Immature natural killer cell (primary cell): ENCODE data around the gene C9orf40. TPM values are rescaled to one million over a fixed set of nuclear protein-coding genes. Genes with fewer than 3 reads are reported as not detected.

Experiments
- DNase-seq, 3 donors: peaks; one replicate each; pipeline ENCODE4 v3.0.0; 2022; ENCODE audit warnings: mixed read lengths in 1 of 3
- H3K27ac Mint-ChIP-seq, 6 donors: one replicate each; pipeline ENCODE4 v1.8.0; 2020; ENCODE audit warnings: mixed read lengths in 6 of 6, mild to moderate bottlenecking in 5 of 6, inconsistent platforms in 4 of 6, moderate library complexity in 3 of 6
- H3K27me3 Mint-ChIP-seq, 3 donors: one replicate each; pipeline ENCODE4 v1.8.0; 2020 to 2021; ENCODE audit warnings: low read depth in 3 of 3, mild to moderate bottlenecking in 3 of 3, mixed read lengths in 3 of 3, moderate library complexity in 3 of 3, inconsistent platforms in 1 of 3
- H3K36me3 Mint-ChIP-seq, 3 donors: one replicate each; pipeline ENCODE4 v1.8.0; 2020; ENCODE audit warnings: mixed read lengths in 3 of 3, inconsistent platforms in 2 of 3, mild to moderate bottlenecking in 2 of 3
- H3K4me1 Mint-ChIP-seq, 2 donors: one replicate each; pipeline ENCODE4 v1.8.0; 2020; ENCODE audit warnings: inconsistent platforms in 2 of 2, mild to moderate bottlenecking in 2 of 2, mixed read lengths in 2 of 2, moderate library complexity in 1 of 2
- H3K4me3 Mint-ChIP-seq, 5 donors: one replicate each; pipeline ENCODE4 v1.8.0; 2020; ENCODE audit warnings: mild to moderate bottlenecking in 5 of 5, mixed read lengths in 5 of 5, inconsistent platforms in 3 of 5, moderate library complexity in 3 of 5
- H3K9me3 Mint-ChIP-seq, 6 donors: one replicate each; pipeline ENCODE4 v1.8.0; 2020; ENCODE audit warnings: mild to moderate bottlenecking in 6 of 6, mixed read lengths in 6 of 6, inconsistent platforms in 4 of 6, moderate library complexity in 3 of 6
- polyA plus RNA-seq, 3 donors: library from polyadenylated mRNA; unstranded; fragments of 300-500 nt; fragmentation: Illumina TruSeq; gene quantifications; one replicate each; pipeline ENCODE4 v1.2.3, GENCODE V29; 2021

The C9orf40 gene, protein sequence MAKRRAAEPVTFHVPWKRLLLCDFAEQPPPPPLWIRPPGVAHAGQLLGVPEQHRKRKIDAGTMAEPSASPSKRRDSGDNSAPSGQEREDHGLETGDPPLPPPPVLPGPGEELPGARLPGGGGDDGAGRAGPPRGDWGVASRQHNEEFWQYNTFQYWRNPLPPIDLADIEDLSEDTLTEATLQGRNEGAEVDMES
- polyA plus RNA-seq: 1 to 10 TPM; 1.6 to 5.5 (median 2.3) TPM

DNA sequence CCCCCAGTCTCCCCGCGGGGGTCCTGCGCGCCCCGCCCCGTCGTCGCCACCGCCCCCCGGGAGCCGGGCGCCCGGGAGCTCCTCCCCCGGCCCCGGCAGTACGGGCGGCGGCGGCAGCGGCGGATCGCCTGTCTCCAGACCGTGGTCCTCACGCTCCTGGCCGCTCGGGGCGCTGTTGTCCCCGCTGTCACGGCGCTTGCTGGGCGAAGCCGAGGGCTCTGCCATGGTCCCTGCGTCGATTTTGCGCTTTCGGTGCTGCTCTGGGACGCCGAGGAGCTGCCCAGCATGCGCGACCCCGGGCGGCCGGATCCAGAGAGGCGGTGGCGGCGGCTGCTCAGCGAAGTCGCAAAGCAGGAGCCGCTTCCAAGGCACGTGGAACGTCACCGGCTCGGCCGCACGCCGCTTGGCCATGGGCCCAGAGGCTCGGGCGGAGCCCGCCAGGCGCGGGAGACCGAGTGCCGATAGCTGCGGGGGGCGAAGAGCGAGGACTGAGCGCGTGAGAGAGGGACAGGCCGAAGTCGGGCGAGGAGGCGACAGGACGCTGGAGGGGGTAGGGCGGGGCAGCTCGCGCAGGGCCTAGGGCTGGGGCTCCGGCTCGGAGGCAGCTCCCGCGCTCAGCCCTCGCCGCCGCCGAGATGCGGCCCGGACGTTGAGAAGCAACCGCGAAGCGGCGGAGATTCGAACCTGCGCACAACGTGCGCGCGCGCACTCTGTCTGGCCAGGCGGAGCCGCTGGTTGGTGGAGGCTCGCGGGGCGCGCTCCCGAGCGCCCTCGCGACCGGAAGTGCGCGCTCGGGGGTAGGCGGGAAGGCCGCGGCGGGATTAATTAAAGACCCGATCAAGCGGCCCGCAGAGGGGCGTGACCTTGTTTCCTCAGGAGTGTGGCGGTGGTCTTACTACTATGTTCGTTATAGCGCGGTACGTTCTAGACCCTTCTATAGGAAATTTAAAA lies at the start of gene C9orf40:
Gene C9orf40 (minus strand): TSS at position 712 of the 951 bp plus-strand sequence. CDS start 301 bp downstream, at position 411.
- Mint-ChIP-seq H3K4me3 (peak within 1 kb of the TSS; percentile 94 to 99 (median 98)), H3K27me3 (peaks cover 0 to 12% (median 5%) of the 10 kb centered on the region in 3 donors), H3K36me3 (peaks cover 3 to 11% (median 8%) of the 10 kb centered on the region in 3 donors), H3K27ac (peak within 1 kb of the TSS; percentile 86 to 97 (median 94)), H3K9me3 (no peaks in the 10 kb centered on the region), H3K4me1 (peaks cover 12 to 26% of the 10 kb centered on the region in 2 donors)
- peak; percentile 86 to 87 (median 87) for DNase-seq

DNA sequence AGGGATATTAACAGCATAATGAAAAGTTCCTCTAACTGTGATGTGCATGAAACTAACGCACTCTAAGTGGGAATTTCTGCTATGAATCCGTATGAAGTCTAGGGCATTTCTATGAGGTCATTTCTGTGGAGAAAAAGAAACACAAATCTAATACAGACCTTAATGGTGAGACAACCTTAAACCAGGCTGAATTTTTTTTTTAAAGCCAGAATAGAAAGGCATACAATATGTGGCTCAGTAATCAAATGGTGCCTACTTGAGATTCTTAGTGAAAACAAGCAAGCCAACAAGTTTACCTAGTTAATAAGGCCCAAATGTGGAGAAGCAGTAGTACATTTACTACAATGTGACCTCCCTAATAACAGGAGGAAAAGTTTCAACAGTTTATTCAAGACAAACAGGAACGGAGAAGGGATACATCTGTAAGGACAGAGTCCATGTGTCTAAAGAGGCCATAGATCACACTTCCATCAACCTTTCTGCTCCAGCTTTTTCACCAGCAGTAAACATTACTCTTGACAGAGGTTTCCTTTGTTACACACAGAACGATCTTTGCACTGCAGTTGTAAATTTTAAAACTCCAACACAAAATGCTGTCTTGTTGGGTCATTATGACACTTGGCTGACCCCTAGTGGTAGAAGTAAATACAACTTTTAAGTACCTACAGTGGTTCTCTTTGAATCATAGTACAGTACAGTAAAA lies 49.2 kb upstream of the C9orf40 start:
- Mint-ChIP-seq H3K27me3 (no peaks in the 10 kb centered on the region), H3K9me3 (no peaks in the 10 kb centered on the region), H3K4me1 (peaks cover 4 to 10% of the 10 kb centered on the region in 2 donors), H3K4me3 (no peak overlapping the region), H3K27ac (peak overlapping the region in 1 of 6 donors; percentile 25), H3K36me3 (peaks cover 9 to 14% (median 13%) of the 10 kb centered on the region in 3 donors)
- DNase-seq: peak; percentile 64 to 72 (median 70)

DNA sequence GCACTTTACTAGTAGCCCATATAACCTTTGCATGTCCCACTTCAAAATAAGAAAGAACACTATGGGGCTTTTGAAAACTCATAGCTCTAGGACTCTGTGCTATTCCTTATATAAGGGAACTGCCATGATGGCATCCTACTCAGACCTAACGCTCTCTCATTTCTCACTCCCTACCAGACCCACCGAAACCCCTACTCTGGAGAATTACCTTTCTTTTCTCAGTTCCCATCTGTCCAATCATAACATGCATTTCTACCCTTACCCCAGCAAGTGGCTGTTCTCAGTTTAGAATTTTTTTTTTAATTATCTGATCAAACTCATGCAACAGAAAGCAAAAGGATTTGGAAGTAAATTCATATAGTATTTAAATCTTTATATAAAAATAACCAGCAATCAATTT lies 48.1 kb upstream of the C9orf40 start:
- DNase-seq: no peak
- peaks cover 9 to 17% (median 15%) of the 10 kb centered on the region in 3 donors for H3K36me3 Mint-ChIP-seq
- no peak overlapping the region for H3K27ac Mint-ChIP-seq
- no peaks in the 10 kb centered on the region for H3K9me3 Mint-ChIP-seq
- no peak overlapping the region for H3K4me3 Mint-ChIP-seq
- H3K27me3 Mint-ChIP-seq: no peaks in the 10 kb centered on the region
- peaks cover 4 to 10% of the 10 kb centered on the region in 2 donors for H3K4me1 Mint-ChIP-seq

DNA sequence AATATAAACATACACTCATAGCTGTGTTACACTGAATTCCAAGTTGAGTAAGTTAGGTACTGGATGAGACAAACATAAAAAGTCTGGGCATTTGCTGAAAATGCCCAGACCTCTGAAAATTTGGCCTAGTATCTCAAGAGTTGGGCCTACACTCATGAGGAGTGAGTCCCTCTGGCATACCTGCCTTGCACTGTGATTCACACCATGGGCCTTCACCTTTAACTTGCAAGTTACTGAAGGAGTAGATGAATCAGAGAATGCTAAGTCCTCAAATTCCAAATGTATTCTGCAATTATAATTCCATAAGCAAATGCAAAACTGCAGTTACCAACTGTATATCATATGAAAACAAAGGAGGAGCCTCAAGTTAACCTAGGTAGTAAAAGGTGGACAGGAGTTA lies 32.3 kb upstream of the C9orf40 start:
- H3K27me3 Mint-ChIP-seq: peaks cover 0 to 1% (median 0%) of the 10 kb centered on the region in 3 donors
- no peak overlapping the region for H3K4me3 Mint-ChIP-seq
- H3K9me3 Mint-ChIP-seq: no peaks in the 10 kb centered on the region
- no peak for DNase-seq
- peaks cover 13 to 34% (median 16%) of the 10 kb centered on the region in 3 donors for H3K36me3 Mint-ChIP-seq
- H3K27ac Mint-ChIP-seq: peak overlapping the region in 1 of 6 donors; percentile 34
- peaks cover 7 to 8% of the 10 kb centered on the region in 2 donors for H3K4me1 Mint-ChIP-seq

DNA sequence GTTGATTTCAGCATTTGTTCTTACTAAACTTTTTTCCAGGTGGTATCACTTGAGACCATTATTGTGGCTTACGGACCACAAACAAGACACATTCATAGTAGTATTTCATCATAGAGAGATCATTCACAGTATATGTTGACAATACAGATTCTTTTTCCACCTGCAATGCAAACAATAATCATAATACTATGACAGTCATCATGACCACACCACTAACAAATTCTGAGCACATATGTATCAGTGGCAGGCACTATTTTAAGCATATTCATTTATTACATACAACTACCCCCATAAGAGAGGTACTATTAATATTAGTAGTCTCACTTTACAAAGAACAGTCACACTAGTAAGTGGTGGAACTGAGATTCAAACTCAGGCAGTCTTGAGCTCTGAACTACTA lies 31.0 kb upstream of the C9orf40 start:
- Mint-ChIP-seq H3K9me3 (no peaks in the 10 kb centered on the region), H3K4me3 (no peak overlapping the region), H3K27me3 (peaks cover 0 to 1% (median 0%) of the 10 kb centered on the region in 3 donors), H3K36me3 (peaks cover 8 to 35% (median 18%) of the 10 kb centered on the region in 3 donors), H3K27ac (no peak overlapping the region), H3K4me1 (peaks cover 7 to 8% of the 10 kb centered on the region in 2 donors)
- no peak for DNase-seq

DNA sequence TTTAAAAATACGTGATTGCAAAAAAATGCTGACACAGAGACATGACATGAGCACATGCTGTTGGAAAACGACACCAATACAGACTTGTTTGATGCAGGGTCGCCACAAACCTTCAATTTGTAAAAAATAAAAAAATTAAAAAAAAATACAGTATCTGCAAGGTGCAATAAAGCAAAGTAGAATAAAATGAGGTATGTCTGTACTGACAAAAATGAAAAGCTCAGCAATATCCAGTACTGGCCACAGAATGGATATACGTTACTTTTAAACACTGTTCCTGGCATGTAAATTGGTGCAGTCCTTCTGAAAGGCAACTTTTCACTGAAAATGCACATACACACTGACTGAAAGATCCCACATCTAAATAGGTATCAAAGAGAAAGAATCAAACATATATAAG lies 27.1 kb upstream of the C9orf40 start:
- no peaks in the 10 kb centered on the region for H3K4me1 Mint-ChIP-seq
- no peaks in the 10 kb centered on the region for H3K9me3 Mint-ChIP-seq
- no peak overlapping the region for H3K27ac Mint-ChIP-seq
- peaks cover 0 to 1% (median 0%) of the 10 kb centered on the region in 3 donors for H3K27me3 Mint-ChIP-seq
- no peak for DNase-seq
- H3K4me3 Mint-ChIP-seq: no peak overlapping the region
- peaks cover 11 to 46% (median 22%) of the 10 kb centered on the region in 3 donors for H3K36me3 Mint-ChIP-seq

DNA sequence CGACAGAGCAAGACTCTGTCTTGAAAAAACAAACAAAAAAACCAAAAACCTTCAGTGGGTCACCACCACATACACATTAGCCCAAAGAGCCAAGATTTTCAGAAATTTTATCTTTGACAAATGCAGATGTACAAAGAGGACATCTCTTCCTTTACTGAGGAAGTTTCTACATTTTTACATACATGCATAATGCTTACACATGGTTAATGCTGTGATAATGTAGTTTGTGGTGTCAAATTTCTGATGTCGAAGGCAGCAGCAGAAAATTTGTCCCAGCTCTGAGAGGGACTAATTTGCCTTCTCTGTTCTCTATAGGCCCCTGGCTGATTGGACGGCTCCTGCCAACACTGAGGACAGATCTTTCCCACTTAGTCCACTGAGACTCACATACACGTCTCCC lies 24.6 kb upstream of the C9orf40 start:
- peaks cover 0 to 1% (median 0%) of the 10 kb centered on the region in 3 donors for H3K27me3 Mint-ChIP-seq
- H3K36me3 Mint-ChIP-seq: peaks cover 4 to 34% (median 28%) of the 10 kb centered on the region in 3 donors
- H3K9me3 Mint-ChIP-seq: no peaks in the 10 kb centered on the region
- no peak overlapping the region for H3K27ac Mint-ChIP-seq
- DNase-seq: no peak
- no peaks in the 10 kb centered on the region for H3K4me1 Mint-ChIP-seq
- no peak overlapping the region for H3K4me3 Mint-ChIP-seq

DNA sequence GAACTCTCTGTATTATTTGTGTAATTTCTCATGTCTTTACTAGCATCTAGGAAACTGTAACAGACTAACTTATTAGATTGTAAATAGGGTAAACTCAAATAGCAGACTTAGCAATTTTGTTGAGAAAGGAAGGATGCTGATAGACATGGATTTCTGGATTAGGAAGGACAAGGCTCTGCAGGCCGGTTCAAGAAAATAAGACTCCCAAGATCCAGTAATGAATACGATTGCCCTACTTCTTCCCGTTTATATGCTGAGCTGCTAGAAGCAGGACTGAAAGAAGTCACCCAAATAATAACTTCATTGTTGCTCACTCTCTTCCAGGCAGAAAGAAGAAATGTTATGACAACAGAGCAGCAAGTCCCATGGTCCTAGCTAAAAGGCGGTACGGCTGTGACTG lies 22.8 kb upstream of the C9orf40 start:
- Mint-ChIP-seq H3K4me1 (no peaks in the 10 kb centered on the region), H3K4me3 (no peak overlapping the region), H3K27ac (no peak overlapping the region), H3K36me3 (peaks cover 4 to 34% (median 31%) of the 10 kb centered on the region in 3 donors), H3K27me3 (peaks cover 0 to 1% (median 0%) of the 10 kb centered on the region in 3 donors), H3K9me3 (no peaks in the 10 kb centered on the region)
- DNase-seq: no peak

DNA sequence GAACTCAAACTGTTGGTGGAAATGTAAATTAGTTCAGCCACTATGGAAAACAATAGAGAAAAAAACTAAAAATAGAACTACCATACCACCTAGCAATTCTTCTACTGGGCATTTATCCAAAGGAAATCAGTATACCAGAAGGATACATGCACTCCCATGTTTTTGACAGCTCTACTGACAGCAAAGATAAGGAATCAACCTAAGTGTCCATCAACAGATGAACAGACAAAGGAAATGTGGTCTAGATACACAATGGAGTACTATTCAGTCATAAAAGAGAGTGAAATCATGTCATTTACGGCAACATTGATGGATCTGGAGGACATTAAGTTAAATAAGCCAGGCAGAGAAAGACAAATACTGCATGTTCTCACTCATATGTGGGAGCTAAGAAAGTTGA lies 21.8 kb upstream of the C9orf40 start:
- no peak for DNase-seq
- no peak overlapping the region for H3K27ac Mint-ChIP-seq
- peaks cover 0 to 1% (median 0%) of the 10 kb centered on the region in 3 donors for H3K27me3 Mint-ChIP-seq
- no peaks in the 10 kb centered on the region for H3K4me1 Mint-ChIP-seq
- no peaks in the 10 kb centered on the region for H3K9me3 Mint-ChIP-seq
- H3K4me3 Mint-ChIP-seq: no peak overlapping the region
- H3K36me3 Mint-ChIP-seq: peaks cover 4 to 33% (median 30%) of the 10 kb centered on the region in 3 donors

DNA sequence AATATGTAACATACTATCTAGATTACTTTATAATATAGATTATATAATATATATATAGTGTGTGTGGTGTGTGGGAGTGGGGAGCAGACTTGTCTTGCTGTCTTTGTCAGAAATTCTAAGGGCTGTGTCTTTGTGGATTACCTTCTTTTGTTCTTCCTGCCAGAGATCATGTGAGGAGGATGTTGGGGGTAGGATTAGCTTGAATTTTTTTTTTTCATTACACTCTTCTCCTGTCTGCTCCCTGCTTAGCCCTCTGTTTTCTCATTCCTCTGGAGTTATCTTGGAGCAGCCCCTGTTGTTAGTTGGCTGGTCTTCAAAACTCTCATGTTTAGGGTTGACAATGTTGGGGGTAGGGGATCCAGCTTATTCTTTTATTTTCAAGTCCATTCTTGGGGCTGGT lies 21.0 kb upstream of the C9orf40 start:
- Mint-ChIP-seq H3K9me3 (no peaks in the 10 kb centered on the region), H3K36me3 (peaks cover 3 to 37% (median 25%) of the 10 kb centered on the region in 3 donors), H3K4me3 (no peak overlapping the region), H3K4me1 (no peaks in the 10 kb centered on the region), H3K27me3 (peaks cover 0 to 1% (median 0%) of the 10 kb centered on the region in 3 donors), H3K27ac (peak overlapping the region in 1 of 6 donors; percentile 8)
- DNase-seq: no peak

DNA sequence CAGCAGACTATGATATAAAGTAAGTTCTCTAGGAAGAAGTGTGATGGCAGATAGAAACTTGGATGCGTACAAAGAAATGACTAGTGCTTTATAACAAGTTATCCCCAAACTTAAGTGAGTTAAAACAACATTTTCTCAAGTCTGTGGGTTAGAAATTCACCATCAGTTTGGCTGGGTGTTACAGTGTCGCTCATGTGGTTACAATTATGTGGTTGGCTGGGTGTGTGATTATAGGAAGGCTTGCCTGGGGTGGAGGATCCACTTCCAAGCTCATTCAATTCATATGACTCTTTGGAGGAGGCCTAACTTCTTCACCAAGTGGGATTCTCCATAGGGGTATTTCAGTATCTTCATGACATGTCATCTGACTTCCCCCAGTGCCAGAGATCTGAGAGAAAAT lies 10.3 kb upstream of the C9orf40 start:
- H3K9me3 Mint-ChIP-seq: peaks cover 0 to 2% (median 0%) of the 10 kb centered on the region in 6 donors
- peak; percentile 55 to 69 (median 65) for DNase-seq
- H3K27me3 Mint-ChIP-seq: peaks cover 0 to 9% (median 2%) of the 10 kb centered on the region in 3 donors
- H3K36me3 Mint-ChIP-seq: peaks cover 4 to 11% (median 10%) of the 10 kb centered on the region in 3 donors
- peak overlapping the region; percentile 36 to 85 (median 66) for H3K27ac Mint-ChIP-seq
- H3K4me1 Mint-ChIP-seq: peaks cover 22 to 45% of the 10 kb centered on the region in 2 donors
- peak overlapping the region; percentile 31 to 70 (median 62) for H3K4me3 Mint-ChIP-seq

DNA sequence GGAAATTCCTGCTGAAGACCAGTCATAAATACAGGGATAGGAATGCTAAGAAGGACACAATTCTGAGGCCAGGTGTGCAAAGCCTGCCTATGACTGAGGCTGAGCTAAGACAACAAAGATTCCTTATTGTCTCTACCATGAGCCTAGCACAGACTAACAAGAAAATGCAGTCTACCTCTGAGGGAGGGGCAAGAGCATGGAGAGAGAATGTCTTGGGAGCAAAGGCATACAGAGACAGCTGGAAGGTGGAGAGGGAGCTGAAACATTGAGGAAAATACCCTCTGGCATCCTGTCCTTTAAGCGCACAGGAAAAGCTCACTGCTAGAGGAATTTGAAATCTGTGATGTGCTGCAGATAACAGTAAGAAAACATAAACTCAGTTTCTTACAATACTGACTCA lies 8.8 kb upstream of the C9orf40 start:
- H3K4me3 Mint-ChIP-seq: peak overlapping the region in 3 of 5 donors; percentile 19 to 46 (median 30)
- DNase-seq: no peak
- H3K27ac Mint-ChIP-seq: peak overlapping the region in 3 of 6 donors; percentile 65 to 77 (median 76)
- peaks cover 0 to 2% (median 0%) of the 10 kb centered on the region in 6 donors for H3K9me3 Mint-ChIP-seq
- H3K36me3 Mint-ChIP-seq: peaks cover 4 to 11% (median 7%) of the 10 kb centered on the region in 3 donors
- peaks cover 22 to 47% of the 10 kb centered on the region in 2 donors for H3K4me1 Mint-ChIP-seq
- H3K27me3 Mint-ChIP-seq: peaks cover 0 to 9% (median 2%) of the 10 kb centered on the region in 3 donors

DNA sequence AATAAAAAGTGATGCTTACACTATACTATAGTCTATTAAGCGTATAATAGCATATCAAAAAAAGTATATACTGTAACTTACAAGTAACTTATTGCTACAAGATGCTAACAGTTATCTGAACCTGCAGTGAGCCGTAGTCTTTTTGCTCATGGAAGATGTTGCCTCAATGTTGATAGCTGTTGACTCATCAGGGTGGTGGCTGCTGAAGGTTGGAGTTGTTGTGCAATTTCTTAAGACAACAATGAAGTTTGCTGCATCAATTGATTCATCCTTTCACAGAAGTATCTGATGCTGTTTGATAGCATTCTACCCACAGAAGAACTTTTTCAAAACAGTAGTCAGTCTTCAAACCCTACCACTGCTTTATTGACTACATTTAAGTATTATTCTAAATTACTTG lies 7.8 kb upstream of the C9orf40 start:
- Mint-ChIP-seq H3K36me3 (peaks cover 4 to 7% (median 6%) of the 10 kb centered on the region in 3 donors), H3K4me3 (peak overlapping the region in 3 of 5 donors; percentile 30 to 46 (median 35)), H3K4me1 (peaks cover 22 to 47% of the 10 kb centered on the region in 2 donors), H3K9me3 (peaks cover 0 to 2% (median 0%) of the 10 kb centered on the region in 6 donors), H3K27ac (peak overlapping the region in 5 of 6 donors; percentile 14 to 76 (median 65)), H3K27me3 (peaks cover 0 to 8% (median 2%) of the 10 kb centered on the region in 3 donors)
- peak in 2 of 3 donors; percentile 25 to 51 for DNase-seq
